HG03575 (cell line): ENCODE measurements around the gene RUFY3.
A peak's percentile ranks its signal among the peaks of the same experiment; 100 is the strongest.
"Not testable (repeated sequence)": the region's sequence is repeated elsewhere in the genome, so short reads cannot be mapped to it uniquely, and the experiment has no call there.

Experiments
- ATAC-seq: cut with Tn5 transposase; IDR thresholded peaks from one replicate; pipeline ENCODE4 v1.9.1; 2021; ENCODE audit not compliant: unreplicated experiment, insufficient number of reproducible peaks, low FRiP score; ENCODE audit errors: extremely low read depth

Gene RUFY3

GRCh38 chr4:70704215-70704930 is 17.4 kb upstream of the RUFY3 start:
- ATAC-seq: peak; percentile 15

DNA sequence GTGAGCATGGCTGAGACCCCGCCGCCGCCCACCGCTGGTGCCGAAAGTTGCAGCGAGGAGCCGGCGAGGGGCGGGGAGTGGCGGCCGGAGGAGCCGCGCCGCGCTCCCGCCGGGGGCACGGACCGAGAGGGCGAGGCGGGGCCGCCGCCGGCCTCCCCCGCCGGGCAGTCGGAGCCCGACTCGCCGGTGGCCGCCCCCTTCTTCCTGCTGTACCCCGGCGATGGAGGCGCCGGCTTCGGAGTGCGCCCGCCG is 16.9 kb upstream of the RUFY3 start:
- peak; percentile 14 for ATAC-seq

- peak; percentile 29 for ATAC-seq
These were observed 16.4 kb upstream of the RUFY3 start for GRCh38 chr4:70705183-70706043.

GRCh38 chr4:70706044-70706461 is 15.7 kb upstream of the RUFY3 start:
- ATAC-seq: no peak

GRCh38 chr4:70706516-70706915 is 15.2 kb upstream of the RUFY3 start:
- no peak for ATAC-seq

DNA sequence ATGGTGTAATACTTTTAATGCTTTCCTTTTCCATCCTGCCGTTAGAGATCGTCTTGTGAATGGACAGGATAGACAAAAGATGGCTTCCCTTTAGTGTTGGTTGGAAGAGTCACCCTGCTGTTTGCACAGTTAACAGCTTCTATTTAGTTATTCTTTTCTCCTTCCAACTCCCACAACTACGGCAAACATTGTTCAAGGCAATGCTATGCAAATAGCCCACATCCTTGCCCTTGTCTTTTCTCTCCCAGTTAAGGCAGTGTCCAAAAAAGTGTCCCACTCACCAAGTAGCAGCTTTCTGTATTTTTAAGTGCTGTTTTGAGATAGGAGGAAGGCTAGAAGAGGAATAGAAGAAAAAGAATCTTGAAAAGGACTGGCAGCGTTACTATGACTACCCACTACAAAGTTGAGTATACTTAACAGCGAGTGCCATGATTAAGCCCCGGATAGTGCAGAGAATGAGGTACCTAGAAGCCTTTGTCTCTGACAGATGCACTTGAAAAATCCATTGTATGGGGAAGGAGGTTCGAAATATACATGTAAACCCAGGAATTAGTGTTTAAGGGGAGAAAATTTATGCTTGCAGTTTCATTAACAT is 12.1 kb upstream of the RUFY3 start:
- ATAC-seq: no peak

GRCh38 chr4:70711599-70711998 is 10.2 kb upstream of the RUFY3 start:
- ATAC-seq: no peak

DNA sequence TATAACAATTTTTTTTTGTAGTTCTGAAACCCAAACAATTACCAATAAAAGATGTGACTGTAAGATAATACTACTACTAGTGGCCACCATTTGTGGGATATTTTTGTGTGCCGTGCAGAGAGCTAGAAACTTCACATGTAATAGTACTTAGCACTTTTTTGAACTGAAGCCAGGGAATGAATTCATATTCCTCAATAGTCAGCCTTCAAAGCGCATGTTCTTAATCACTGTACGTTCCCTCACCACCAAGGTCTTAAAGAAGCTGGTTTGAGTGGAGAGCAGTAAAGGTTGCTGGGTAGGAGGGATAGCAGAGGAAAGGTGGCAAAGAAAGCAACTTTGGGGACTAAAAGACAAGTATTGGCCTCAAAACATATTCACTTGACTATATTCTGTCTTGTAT is 9.6 kb upstream of the RUFY3 start:
- no peak for ATAC-seq

DNA sequence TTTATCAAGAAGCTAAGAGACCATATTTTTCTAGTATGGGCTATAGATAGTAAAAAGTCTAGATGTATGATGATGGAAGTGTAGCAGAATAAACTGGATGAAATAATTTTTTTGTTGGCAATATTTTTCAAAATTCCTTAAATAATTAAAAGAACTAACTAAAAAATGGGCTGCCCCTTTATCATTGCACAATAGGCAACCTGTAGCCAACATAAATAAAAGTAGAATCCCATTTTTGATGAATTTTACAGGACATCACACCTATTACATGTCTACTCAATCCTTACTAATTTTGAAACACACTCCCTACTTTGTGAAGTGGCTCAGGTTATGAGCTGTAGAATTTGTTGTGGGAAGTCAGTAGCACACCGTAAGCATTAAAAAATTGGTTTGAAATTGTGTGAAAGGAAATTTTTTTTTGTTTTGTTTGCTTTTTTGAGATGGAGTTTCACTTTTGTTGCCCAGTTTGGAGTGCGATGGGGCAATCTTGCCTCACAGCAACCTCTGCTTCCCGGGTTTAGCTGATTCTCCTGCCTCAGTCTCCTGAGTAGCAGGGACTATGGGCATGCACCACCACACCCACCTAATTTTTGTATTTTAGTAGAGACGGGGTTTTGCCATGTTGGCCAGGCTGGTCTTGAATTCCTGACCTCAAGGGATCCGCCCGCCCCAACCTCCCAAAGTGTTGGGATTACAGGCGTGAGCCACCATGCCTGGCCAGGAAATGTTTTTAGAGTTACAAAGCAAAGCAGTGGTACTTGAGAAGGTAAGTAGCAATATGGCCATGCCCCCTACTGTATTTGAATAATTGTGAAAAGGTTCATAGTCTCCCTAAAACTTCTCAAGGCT is 8.9 kb upstream of the RUFY3 start:
- no peak for ATAC-seq

GRCh38 chr4:70713453-70714078 is 8.2 kb upstream of the RUFY3 start:
- ATAC-seq: no peak

GRCh38 chr4:70714079-70714887 is 7.5 kb upstream of the RUFY3 start:
- ATAC-seq: peak; percentile 41

DNA sequence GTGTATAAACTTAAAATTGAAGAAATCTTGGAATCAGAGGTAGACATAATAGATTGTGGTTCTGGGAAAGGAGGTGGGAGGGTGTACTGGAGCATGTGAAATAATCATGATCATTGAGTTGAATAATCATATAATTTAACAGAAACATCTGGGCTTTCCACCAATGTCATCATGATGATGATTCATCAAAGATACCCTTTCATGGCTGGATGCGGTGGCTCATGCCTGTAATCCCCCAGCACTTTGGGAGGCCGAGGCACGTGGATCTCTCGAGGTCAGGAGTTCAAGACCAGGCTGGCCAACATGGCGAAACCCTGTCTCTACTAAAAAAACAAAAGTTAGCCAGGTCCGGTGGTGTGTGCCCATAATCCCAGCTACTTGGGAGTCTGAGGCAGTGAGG is 6.7 kb upstream of the RUFY3 start:
- no peak for ATAC-seq

DNA sequence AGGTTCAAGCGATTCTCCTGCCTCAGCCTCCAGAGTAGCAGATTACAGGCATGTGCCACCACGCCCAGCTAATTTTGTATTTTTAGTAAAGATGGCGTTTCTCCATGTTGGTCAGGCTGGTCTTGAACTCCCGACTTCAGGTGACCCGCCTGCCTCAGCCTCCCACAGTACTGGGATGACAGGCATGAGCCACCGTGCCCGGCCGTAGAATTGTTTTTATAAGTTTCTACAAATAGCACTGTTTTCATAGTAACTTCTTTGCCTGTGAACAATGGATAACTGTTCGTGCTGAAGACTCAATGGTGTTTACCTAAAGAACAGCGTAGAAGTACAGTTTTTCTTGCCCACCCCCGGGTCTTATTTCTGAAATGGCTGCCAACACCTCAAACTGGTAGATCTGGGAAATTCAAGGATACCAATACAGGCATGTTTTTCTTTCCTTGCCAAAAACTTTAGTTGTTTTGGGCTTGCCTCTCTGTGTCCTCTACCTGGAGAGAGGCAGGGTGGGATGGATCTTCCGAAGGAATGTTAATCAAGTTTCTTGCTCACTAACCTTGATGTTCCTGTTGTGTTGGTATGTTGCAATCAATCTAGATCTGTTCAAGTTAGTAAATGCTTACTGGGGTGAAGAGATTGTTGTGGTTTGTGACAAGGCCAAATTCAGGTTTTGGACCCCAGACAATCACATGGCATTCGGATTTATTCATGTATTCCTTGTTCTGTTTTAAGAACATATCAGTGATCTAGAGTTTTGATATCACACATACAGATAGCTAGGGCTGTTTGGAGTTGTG is 2.8 kb upstream of the RUFY3 start:
- no peak for ATAC-seq

GRCh38 chr4:70722199-70722791 is 531 bp downstream of the RUFY3 start:
- ATAC-seq: no peak

DNA sequence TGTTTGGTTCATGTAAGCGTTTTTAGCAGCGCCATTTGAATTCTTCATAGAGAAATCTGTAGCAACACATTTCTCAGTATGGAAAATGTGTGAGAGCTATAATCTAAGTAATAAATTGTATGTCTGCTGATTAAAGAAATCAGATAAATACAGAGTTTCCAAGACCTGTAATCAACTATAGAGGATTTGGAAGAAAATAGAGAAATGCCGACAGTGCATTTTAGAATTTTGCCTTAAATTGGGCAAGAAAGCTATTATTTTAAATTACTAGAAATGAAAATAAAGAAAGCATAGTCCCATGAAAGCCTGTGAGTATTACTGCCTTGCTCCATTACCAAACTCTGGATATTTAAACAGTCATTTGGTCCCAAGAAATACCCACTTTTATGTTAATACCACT is 2.7 kb downstream of the RUFY3 start:
- no peak for ATAC-seq

GRCh38 chr4:70725633-70726032 is 3.9 kb downstream of the RUFY3 start:
- no peak for ATAC-seq

- not testable (repeated sequence) for ATAC-seq
These were observed 4.8 kb downstream of the RUFY3 start for GRCh38 chr4:70726515-70726914.
